Islet of Langerhans (tissue), 1 donor: ENCODE data around the gene CAPN11.
"Not testable (repeated sequence)": the region's sequence is repeated elsewhere in the genome, so short reads cannot be mapped to it uniquely, and the experiment has no call there.

ENCODE experiments used
- FAIRE-seq: peaks from one replicate; lab custom pipeline; 2011; peaks lifted over from hg19 to GRCh38; lab: Jason Lieb, UNC

CAPN11 gene

DNA sequence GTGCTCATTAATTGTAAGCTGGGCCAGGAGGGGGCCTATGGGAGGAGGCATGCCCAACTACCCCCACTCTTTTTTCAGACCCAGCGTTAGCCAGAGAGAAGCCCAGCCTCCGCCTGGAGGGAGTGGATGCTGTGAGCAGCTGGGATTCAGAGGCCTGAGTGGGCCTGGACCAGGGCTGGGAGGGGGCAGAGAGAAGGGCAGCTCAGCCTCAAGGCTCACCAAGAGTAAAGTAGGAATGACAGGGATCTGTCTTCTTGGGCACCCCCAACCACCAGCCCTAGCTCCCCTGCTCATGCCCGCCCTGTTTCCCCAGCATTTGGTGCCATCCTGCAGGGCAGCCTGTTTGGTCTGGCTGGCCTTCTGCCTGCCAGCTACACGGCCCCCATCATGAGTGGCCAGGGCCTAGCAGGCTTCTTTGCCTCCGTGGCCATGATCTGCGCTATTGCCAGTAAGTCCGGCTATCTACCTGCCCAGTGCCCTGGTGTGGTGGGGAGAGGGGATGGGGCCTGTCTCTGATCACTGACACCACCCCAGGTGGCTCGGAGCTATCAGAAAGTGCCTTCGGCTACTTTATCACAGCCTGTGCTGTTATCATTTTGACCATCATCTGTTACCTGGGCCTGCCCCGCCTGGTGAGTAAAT lies 71.5 kb downstream of the CAPN11 start:
- FAIRE-seq = no peak

DNA sequence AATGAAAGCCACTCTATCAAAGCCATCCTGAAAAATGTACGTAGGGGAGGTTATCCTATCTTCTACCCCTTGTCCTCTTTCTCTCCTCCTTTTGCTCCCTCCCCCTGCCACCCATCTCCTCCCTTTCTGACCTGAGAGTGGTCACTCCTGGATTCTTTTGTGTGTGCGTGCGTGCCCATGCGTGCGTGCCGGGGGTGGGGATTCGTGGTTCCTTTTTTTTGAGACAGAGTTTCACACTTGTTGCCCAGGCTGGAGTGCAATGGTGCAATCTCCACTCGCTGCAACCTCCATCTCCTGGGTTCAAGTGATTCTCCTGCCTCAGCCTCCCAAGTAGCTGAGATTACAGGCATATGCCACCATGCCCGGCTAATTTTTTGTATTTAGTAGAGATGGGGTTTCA lies 72.8 kb downstream of the CAPN11 start:
- FAIRE-seq = not testable (repeated sequence)

DNA sequence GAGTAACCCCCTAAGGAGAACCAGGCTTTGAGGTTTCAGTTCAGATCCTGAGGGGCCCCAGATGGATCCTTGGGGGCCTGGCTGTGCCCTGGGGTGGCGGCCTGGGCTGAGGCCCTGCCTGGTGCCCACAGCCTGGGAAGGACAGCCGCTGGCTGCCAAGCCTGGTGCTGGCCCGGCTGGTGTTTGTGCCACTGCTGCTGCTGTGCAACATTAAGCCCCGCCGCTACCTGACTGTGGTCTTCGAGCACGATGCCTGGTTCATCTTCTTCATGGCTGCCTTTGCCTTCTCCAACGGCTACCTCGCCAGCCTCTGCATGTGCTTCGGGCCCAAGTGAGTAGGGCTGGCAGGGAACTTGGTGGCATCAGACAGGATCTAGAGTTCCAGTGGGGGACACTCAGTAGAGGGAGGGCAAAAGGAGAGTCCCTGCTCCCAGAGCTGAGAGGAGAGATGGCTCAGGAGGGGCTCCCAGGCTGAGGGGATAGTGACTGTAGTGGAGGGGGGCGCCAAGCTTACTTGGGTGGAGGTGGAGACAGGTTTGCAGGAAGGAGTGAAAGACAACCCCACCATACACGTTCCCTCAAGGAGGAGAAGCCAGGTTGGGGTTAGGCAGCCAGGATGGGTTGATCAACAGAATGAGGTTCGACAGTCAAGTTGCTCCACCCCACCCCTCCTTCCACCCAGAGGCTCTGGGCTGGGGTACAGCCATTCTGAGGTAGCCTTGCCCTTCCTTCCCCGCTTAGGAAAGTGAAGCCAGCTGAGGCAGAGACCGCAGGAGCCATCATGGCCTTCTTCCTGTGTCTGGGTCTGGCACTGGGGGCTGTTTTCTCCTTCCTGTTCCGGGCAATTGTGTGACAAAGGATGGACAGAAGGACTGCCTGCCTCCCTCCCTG lies 74.3 kb downstream of the CAPN11 start:
- no peak for FAIRE-seq

GRCh38 chr6:44233567-44234100 lies 75.0 kb downstream of the CAPN11 start:
- FAIRE-seq = no peak
